SK-N-MC (cell line): ENCODE results near the gene TFEB.
A peak's percentile ranks its signal among the peaks of the same experiment; 100 is the strongest.

Source experiments
- EZH2 ChIP-seq: fragments of 200-600 bp; sonication (generic); IDR thresholded peaks from one replicate; pipeline ENCODE4 v1.6.1; 2017; ENCODE audit warnings: antibody characterized with exemption
- POLR2AphosphoS5 ChIP-seq: IDR thresholded peaks from 2 replicates; pipeline ENCODE4 v1.6.1; 2012; ENCODE audit warnings: mild to moderate bottlenecking, low read depth, low read length, borderline replicate concordance

- peak; percentile 61; the same call in 1 of the 2 replicates for TF ChIP-seq POLR2AphosphoS5
- no peak for TF ChIP-seq EZH2
Measured at GRCh38 chr6:41779788-41780550, 44.6 kb upstream of the TFEB start, which contains the start of gene FRS3.
